SK-N-SH (cell line): ENCODE data around the gene IL17RE. TPM values are rescaled to one million over a fixed set of nuclear protein-coding genes. Genes with fewer than 3 reads are reported as not detected.

ENCODE experiments used
- CTCF ChIA-PET: fragments of 300-600, 350-600 bp; formaldehyde crosslinking; extraction: SDS; loops from one replicate; lab custom pipeline; 2021; lab: Yijun Ruan, JAX
- POLR2A ChIA-PET: fragments of 350-600 bp; sonication (Branson Sonifier 250); formaldehyde crosslinking; extraction: SDS; loops from one replicate; lab custom pipeline; 2020; ENCODE audit warnings: antibody characterized with exemption, inconsistent platforms; lab: Yijun Ruan, JAX
- DNase-seq: peaks from one replicate; pipeline ENCODE4 v3.0.0; 2012
- H2AFZ ChIP-seq: fragments of 200-600 bp; sonication (generic); 2 replicates; pipeline ENCODE4 v1.8.1; 2016; ENCODE audit warnings: antibody characterized with exemption, mild to moderate bottlenecking, low read depth
- H3F3A ChIP-seq: fragments of 200-600 bp; sonication (generic); replicated peaks from 2 replicates; pipeline ENCODE3; 2016; ENCODE audit warnings: antibody characterized with exemption, mild to moderate bottlenecking; ENCODE audit not compliant: insufficient read depth
- H3K27ac ChIP-seq, 2 experiments: fragments of 200-500 bp in 1 of 2; fragments of 200-600 bp in 1 of 2; sonication (Bioruptor generic) in 1 of 2; sonication (generic), shearing (Covaris generic) in 1 of 2; 2 replicates each; pipeline versions ENCODE4 v1.5.1 to v1.6.1; 2014 to 2016; ENCODE audit warnings: low read depth in 2 of 2, inconsistent platforms in 1 of 2, low read length in 1 of 2, mild to moderate bottlenecking in 1 of 2, mixed read lengths in 1 of 2
- H3K27me3 ChIP-seq: fragments of 200-600 bp; sonication (generic), shearing (Covaris generic); 2 replicates; pipeline ENCODE4 v1.6.1; 2016; ENCODE audit warnings: mixed run types; ENCODE audit not compliant: insufficient read depth
- H3K36me3 ChIP-seq, 2 experiments: fragments of 200-500 bp in 1 of 2; fragments of 200-600 bp in 1 of 2; sonication (Bioruptor generic) in 1 of 2; sonication (generic) in 1 of 2; replicated peaks in 1 of 2; 2 replicates each; pipeline versions ENCODE3 to v1.5.1; 2014 to 2016; ENCODE audit warnings: low read length in 1 of 2, mild to moderate bottlenecking in 1 of 2; ENCODE audit not compliant: insufficient read depth in 2 of 2, control insufficient read depth in 1 of 2
- H3K4me1 ChIP-seq, 2 experiments: fragments of 200-500 bp in 1 of 2; fragments of 200-600 bp in 1 of 2; sonication (Bioruptor generic) in 1 of 2; sonication (generic), shearing (Covaris generic) in 1 of 2; 2 replicates each; pipeline versions ENCODE4 v1.5.1 to v1.6.1; 2014 to 2016; ENCODE audit warnings: low read depth in 1 of 2, low read length in 1 of 2, mixed run types in 1 of 2; ENCODE audit not compliant: insufficient read depth in 2 of 2, control insufficient read depth in 1 of 2
- H3K4me2 ChIP-seq: fragments of 200-600 bp; sonication (generic), shearing (Covaris generic); 2 replicates; pipeline ENCODE4 v1.6.1; 2017; ENCODE audit warnings: mixed run types
- H3K4me3 ChIP-seq, 2 experiments: fragments of 200-500 bp in 1 of 2; fragments of 200-600 bp in 1 of 2; sonication (Bioruptor generic) in 1 of 2; sonication (generic), shearing (Covaris generic) in 1 of 2; 2 replicates each; pipeline versions ENCODE4 v1.5.1 to v1.8.1; 2014 to 2016; ENCODE audit warnings: low read depth in 2 of 2, inconsistent platforms in 1 of 2, low read length in 1 of 2, mild to moderate bottlenecking in 1 of 2, mixed read lengths in 1 of 2, moderate library complexity in 1 of 2
- H3K79me2 ChIP-seq: fragments of 200-600 bp; sonication (generic); 2 replicates; pipeline ENCODE4 v1.8.1; 2017; ENCODE audit warnings: mild to moderate bottlenecking; ENCODE audit not compliant: insufficient read depth
- H3K9ac ChIP-seq: fragments of 200-600 bp; sonication (generic); 2 replicates; pipeline ENCODE4 v1.6.1; 2017; ENCODE audit warnings: mixed run types
- H3K9me2 ChIP-seq: fragments of 200-600 bp; sonication (generic); 2 replicates; pipeline ENCODE4 v1.6.1; 2017; ENCODE audit warnings: mixed run types
- H3K9me3 ChIP-seq: fragments of 200-600 bp; sonication (generic); 2 replicates; pipeline ENCODE4 v1.6.1; 2017; ENCODE audit warnings: mixed run types, mild to moderate bottlenecking, moderate library complexity
- H4K20me1 ChIP-seq: fragments of 200-600 bp; sonication (generic); 2 replicates; pipeline ENCODE4 v1.6.1; 2017; ENCODE audit warnings: mild to moderate bottlenecking, mixed run types; ENCODE audit not compliant: insufficient read depth
- CHD2 ChIP-seq: fragments of 150-350 bp; IDR thresholded peaks from 2 replicates; pipeline ENCODE4 v1.6.1; 2018; ENCODE audit warnings: low read length; ENCODE audit not compliant: partially characterized antibody
- CTCF ChIP-seq: fragments of 200-600 bp; sonication (generic); IDR thresholded peaks from 2 replicates; pipeline ENCODE4 v1.6.1; 2017; ENCODE audit warnings: antibody characterized with exemption, mild to moderate bottlenecking, moderate library complexity
- ELF1 ChIP-seq: IDR thresholded peaks from 2 replicates; pipeline ENCODE4 v1.4.0; 2012
- EP300 ChIP-seq, 2 experiments: IDR thresholded peaks; 2 replicates each; pipeline versions ENCODE4 v1.4.0 to v1.6.1; 2012; ENCODE audit warnings: borderline replicate concordance in 1 of 2, low read depth in 1 of 2, low read length in 1 of 2
- FOXM1 ChIP-seq: IDR thresholded peaks from 2 replicates; pipeline ENCODE4 v1.4.0; 2012; ENCODE audit warnings: low read depth, mild to moderate bottlenecking
- GABPA ChIP-seq: IDR thresholded peaks from 2 replicates; pipeline ENCODE4 v1.4.0; 2012; ENCODE audit warnings: low read depth, mild to moderate bottlenecking
- GATA2 ChIP-seq: sonication (generic); formaldehyde crosslinking; IDR thresholded peaks from 2 replicates; pipeline ENCODE4 v1.5.0; 2020; ENCODE audit warnings: mild to moderate bottlenecking, missing genetic modification reagents
- JUND ChIP-seq: IDR thresholded peaks from 2 replicates; pipeline ENCODE4 v1.4.0; 2012
- MEF2A ChIP-seq: IDR thresholded peaks from 2 replicates; pipeline ENCODE4 v1.4.0; 2012; ENCODE audit warnings: low read depth, borderline replicate concordance
- MXI1 ChIP-seq: IDR thresholded peaks from 2 replicates; pipeline ENCODE4 v1.6.1; 2012; ENCODE audit warnings: mild to moderate bottlenecking, low read depth, low read length, improper control_type of control experiment
- PBX3 ChIP-seq: IDR thresholded peaks from 2 replicates; pipeline ENCODE4; 2012
- RAD21 ChIP-seq: IDR thresholded peaks from 2 replicates; pipeline ENCODE4 v1.6.1; 2012; ENCODE audit warnings: mild to moderate bottlenecking, low read length
- RFX5 ChIP-seq: IDR thresholded peaks from 2 replicates; pipeline ENCODE4 v1.6.1; 2012; ENCODE audit warnings: mild to moderate bottlenecking, improper control_type of control experiment, low read length
- RXRA ChIP-seq: IDR thresholded peaks from 2 replicates; pipeline ENCODE4 v1.4.0; 2012; ENCODE audit warnings: low read depth, mild to moderate bottlenecking, borderline replicate concordance
- SIN3A ChIP-seq: IDR thresholded peaks from 2 replicates; pipeline ENCODE4 v1.6.1; 2012; ENCODE audit warnings: low read depth, mild to moderate bottlenecking, low read length, moderate library complexity, borderline replicate concordance
- TCF12 ChIP-seq: IDR thresholded peaks from 2 replicates; pipeline ENCODE4 v1.4.0; 2012
- YY1 ChIP-seq: IDR thresholded peaks from 2 replicates; pipeline ENCODE4 v1.4.0; 2012; ENCODE audit warnings: low read depth, mild to moderate bottlenecking
- WGBS: methylation state at CpG from one replicate; pipeline ENCODE4 v1.1.6; 2017; ENCODE audit warnings: low lambda C conversion rate; 5-methylcytosine and 5-hydroxymethylcytosine counted together
- polyA plus RNA-seq, 3 experiments: library from polyadenylated mRNA; depleted of rRNA; stranded (reverse); fragments of >200 nt; gene quantifications; 2 replicates each; pipeline ENCODE4 v1.2.3, GENCODE V29; 2012
- TF ChIP-seq, protein P1 (sequence below): IDR thresholded peaks from 2 replicates; pipeline ENCODE4 v1.4.0; 2012; ENCODE audit warnings: low read depth, borderline replicate concordance
- TF ChIP-seq, protein P2 (sequence below): IDR thresholded peaks from 2 replicates; pipeline ENCODE4 v1.4.0; 2012; ENCODE audit warnings: low read depth
- TF ChIP-seq, protein P3 (sequence below): IDR thresholded peaks from 2 replicates; pipeline ENCODE4 v1.4.0; 2012; ENCODE audit warnings: low read depth, borderline replicate concordance

IL17RE gene
- polyA plus RNA-seq, 1 of the 3 experiments (the other 2 are of a cell fraction) = 0.95 TPM

DNA sequence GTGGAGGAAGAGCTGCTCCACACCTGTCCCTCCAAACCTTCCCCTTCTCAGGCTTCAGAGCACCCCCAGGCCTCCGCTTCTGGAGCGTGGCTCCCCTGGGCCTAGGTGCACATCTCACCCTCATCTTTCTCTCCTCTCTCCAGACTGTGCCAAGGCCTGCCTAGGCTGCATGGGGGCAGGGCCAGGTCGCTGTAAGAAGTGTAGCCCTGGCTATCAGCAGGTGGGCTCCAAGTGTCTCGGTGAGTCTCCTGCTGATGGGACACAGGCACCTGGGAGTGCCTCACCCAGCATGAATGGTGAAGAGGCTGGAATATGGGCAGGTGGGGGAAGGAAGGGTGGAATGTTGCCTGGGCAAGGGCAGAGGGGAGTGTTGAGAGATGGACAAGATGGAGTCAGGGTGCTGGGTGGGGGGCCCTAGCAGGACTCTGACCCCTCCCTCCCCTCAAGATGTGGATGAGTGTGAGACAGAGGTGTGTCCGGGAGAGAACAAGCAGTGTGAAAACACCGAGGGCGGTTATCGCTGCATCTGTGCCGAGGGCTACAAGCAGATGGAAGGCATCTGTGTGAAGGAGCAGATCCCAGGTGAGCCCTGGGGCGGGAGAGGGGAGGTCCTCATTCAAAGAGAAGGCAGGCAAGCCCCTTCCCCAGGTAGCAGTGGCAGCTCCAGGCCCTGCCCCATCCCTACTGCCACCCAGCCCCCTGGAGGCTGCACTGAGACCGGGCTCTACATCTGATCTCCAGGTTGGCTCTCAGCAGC, 40.5 kb downstream of the IL17RE start:
- Histone ChIP-seq H3K27me3 (no peaks in the 10 kb centered on the region), H3K79me2 (no peaks in the 10 kb centered on the region), H2AFZ (no peak overlapping the region), H3F3A (peaks cover 2% of the 10 kb centered on the region), H4K20me1 (no peaks in the 10 kb centered on the region), H3K36me3 (peaks cover 0 to 12% of the 10 kb centered on the region in 2 experiments), H3K9me2 (no peaks in the 10 kb centered on the region), H3K27ac (no peak overlapping the region; a peak in 1 of 4 replicates), H3K9me3 (no peaks in the 10 kb centered on the region), H3K4me3 (no peak overlapping the region), H3K9ac (no peak overlapping the region), H3K4me1 (peaks cover 0 to 5% of the 10 kb centered on the region in 2 experiments; a peak in 1 of 4 replicates), H3K4me2 (no peak overlapping the region)
- WGBS = 91% methylated on average over 11 of the region's 11 CpGs
- DNase-seq = no peak
- POLR2A ChIA-PET = interaction anchor here (6.8 kb wide), 1 partner anchor 9 kb away, joined by 58 read pairs; the partner anchor contains the start of gene CRELD1
- TF ChIP-seq RAD21 = no peak
- no peak for TF ChIP-seq CHD2
- no peak for TF ChIP-seq RXRA
- no peak for TF ChIP-seq PBX3
- TF ChIP-seq MEF2A = no peak
- TF ChIP-seq, protein P1, sequence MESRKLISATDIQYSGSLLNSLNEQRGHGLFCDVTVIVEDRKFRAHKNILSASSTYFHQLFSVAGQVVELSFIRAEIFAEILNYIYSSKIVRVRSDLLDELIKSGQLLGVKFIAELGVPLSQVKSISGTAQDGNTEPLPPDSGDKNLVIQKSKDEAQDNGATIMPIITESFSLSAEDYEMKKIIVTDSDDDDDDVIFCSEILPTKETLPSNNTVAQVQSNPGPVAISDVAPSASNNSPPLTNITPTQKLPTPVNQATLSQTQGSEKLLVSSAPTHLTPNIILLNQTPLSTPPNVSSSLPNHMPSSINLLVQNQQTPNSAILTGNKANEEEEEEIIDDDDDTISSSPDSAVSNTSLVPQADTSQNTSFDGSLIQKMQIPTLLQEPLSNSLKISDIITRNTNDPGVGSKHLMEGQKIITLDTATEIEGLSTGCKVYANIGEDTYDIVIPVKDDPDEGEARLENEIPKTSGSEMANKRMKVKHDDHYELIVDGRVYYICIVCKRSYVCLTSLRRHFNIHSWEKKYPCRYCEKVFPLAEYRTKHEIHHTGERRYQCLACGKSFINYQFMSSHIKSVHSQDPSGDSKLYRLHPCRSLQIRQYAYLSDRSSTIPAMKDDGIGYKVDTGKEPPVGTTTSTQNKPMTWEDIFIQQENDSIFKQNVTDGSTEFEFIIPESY = no peak
- no peak for TF ChIP-seq GABPA
- TF ChIP-seq MXI1 = no peak
- no peak for TF ChIP-seq JUND
- TF ChIP-seq FOXM1 = no peak
- no peak for TF ChIP-seq YY1
- no peak for TF ChIP-seq RFX5
- no peak for TF ChIP-seq TCF12
- TF ChIP-seq EP300 (IDR thresholded peaks at IDR 0.05; ENCODE audit: borderline replicate concordance in 1 of 2, low read depth in 1 of 2, low read length in 1 of 2) = no peak
- TF ChIP-seq, all 33 proteins: peak for 0
- CTCF ChIA-PET = interaction anchor here (3.8 kb wide), 1 partner anchor 10 kb away, joined by 21 read pairs; the partner anchor contains the start of gene CRELD1

- POLR2A ChIA-PET = interaction anchor here (0.8 to 6.8 kb wide), 2 partner anchors 10 to 452 kb away, joined by 3 to 58 read pairs; partner anchors contain the start of gene CRELD1
- Histone ChIP-seq H3F3A (peaks cover 4% of the 10 kb centered on the region), H3K79me2 (no peaks in the 10 kb centered on the region), H3K36me3 (peaks cover 0 to 18% of the 10 kb centered on the region in 2 experiments), H3K9me2 (no peaks in the 10 kb centered on the region), H3K4me3 (no peak overlapping the region), H4K20me1 (no peaks in the 10 kb centered on the region), H3K27ac (no peak overlapping the region), H3K4me1 (peaks cover 0 to 5% of the 10 kb centered on the region in 2 experiments; a peak in 1 of 4 replicates), H2AFZ (no peak overlapping the region), H3K9me3 (no peaks in the 10 kb centered on the region), H3K27me3 (no peaks in the 10 kb centered on the region), H3K9ac (no peak overlapping the region), H3K4me2 (no peak overlapping the region)
- WGBS = 93% methylated on average over 5 of the region's 11 CpGs
- no peak for DNase-seq
- CTCF ChIA-PET = interaction anchor here (3.8 kb wide), 1 partner anchor 11 kb away, joined by 21 read pairs; the partner anchor contains the start of gene CRELD1
- TF ChIP-seq ELF1 = no peak
- TF ChIP-seq CTCF = no peak
- TF ChIP-seq, protein P2, sequence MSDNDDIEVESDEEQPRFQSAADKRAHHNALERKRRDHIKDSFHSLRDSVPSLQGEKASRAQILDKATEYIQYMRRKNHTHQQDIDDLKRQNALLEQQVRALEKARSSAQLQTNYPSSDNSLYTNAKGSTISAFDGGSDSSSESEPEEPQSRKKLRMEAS = no peak
- no peak for TF ChIP-seq FOXM1
- TF ChIP-seq GATA2 (CRISPR knock-in tag) = no peak
- TF ChIP-seq SIN3A = no peak
- no peak for TF ChIP-seq YY1
- TF ChIP-seq, protein P3, sequence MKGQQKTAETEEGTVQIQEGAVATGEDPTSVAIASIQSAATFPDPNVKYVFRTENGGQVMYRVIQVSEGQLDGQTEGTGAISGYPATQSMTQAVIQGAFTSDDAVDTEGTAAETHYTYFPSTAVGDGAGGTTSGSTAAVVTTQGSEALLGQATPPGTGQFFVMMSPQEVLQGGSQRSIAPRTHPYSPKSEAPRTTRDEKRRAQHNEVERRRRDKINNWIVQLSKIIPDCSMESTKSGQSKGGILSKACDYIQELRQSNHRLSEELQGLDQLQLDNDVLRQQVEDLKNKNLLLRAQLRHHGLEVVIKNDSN = no peak
Measured at GRCh38 chr3:9944271-9944670, 41.6 kb downstream of the IL17RE start.
